ENCODE results near the gene ZNF710. TPM values are rescaled to one million over a fixed set of nuclear protein-coding genes. Genes with fewer than 3 reads are reported as not detected.

The ZNF710 gene
- total RNA-seq, 1 donor from 2014 or later, result 45.5 TPM

- peaks cover 6% of the 10 kb centered on the region for H3K9me3 Mint-ChIP-seq
- no peak overlapping the region for H3K27ac Mint-ChIP-seq
- DNase-seq (no peak), ATAC-seq (ENCODE audit: low read depth) (no peak)
- ChIA-PET POLR2A (no interaction called here), CTCF (no interaction called here)
- no peak overlapping the region for H3K4me3 Mint-ChIP-seq
- H3K4me1 Mint-ChIP-seq, result peaks cover 3% of the 10 kb centered on the region
- H3K36me3 Mint-ChIP-seq (ENCODE audit: low read depth), result no peaks in the 10 kb centered on the region
- intact Hi-C loops (cut with micrococcal nuclease), result no loop called here
- peaks cover 1% of the 10 kb centered on the region for H3K27me3 Mint-ChIP-seq
- TF ChIP-seq CTCF (IDR thresholded peaks at IDR 0.05), result no peak
Observed at GRCh38 chr15:89980896-89981295, 20.2 kb upstream of the ZNF710 start.

- no peak overlapping the region for H3K4me3 Mint-ChIP-seq
- H3K36me3 Mint-ChIP-seq (ENCODE audit: low read depth), result no peaks in the 10 kb centered on the region
- intact Hi-C loops (cut with micrococcal nuclease), result no loop called here
- peaks cover 6% of the 10 kb centered on the region for H3K9me3 Mint-ChIP-seq
- POLR2A ChIA-PET, result no interaction called here
- CTCF ChIA-PET, result no interaction called here
- no peak for ATAC-seq (ENCODE audit: low read depth)
- H3K4me1 Mint-ChIP-seq, result no peaks in the 10 kb centered on the region
- TF ChIP-seq CTCF (IDR thresholded peaks at IDR 0.05), result no peak
- no peak for DNase-seq
- no peak overlapping the region for H3K27ac Mint-ChIP-seq
- H3K27me3 Mint-ChIP-seq, result peaks cover 1% of the 10 kb centered on the region
Observed at GRCh38 chr15:89982315-89983055, 18.6 kb upstream of the ZNF710 start.

- no peak overlapping the region for H3K4me3 Mint-ChIP-seq
- no peak overlapping the region for H3K27ac Mint-ChIP-seq
- H3K4me1 Mint-ChIP-seq, result no peaks in the 10 kb centered on the region
- intact Hi-C loops (cut with micrococcal nuclease), result no loop called here
- peaks cover 1% of the 10 kb centered on the region for H3K27me3 Mint-ChIP-seq
- H3K9me3 Mint-ChIP-seq, result peaks cover 6% of the 10 kb centered on the region
- ChIA-PET POLR2A (no interaction called here), CTCF (interaction anchor here (1.0 kb wide), 1 partner anchor 9 kb away, joined by 3 read pairs; no protein-coding TSS in a partner anchor)
- DNase-seq (no peak), ATAC-seq (ENCODE audit: low read depth) (no peak)
- no peak for TF ChIP-seq CTCF (IDR thresholded peaks at IDR 0.05)
- no peaks in the 10 kb centered on the region for H3K36me3 Mint-ChIP-seq (ENCODE audit: low read depth)
Observed at GRCh38 chr15:89984001-89984400, 17.1 kb upstream of the ZNF710 start.

DNA sequence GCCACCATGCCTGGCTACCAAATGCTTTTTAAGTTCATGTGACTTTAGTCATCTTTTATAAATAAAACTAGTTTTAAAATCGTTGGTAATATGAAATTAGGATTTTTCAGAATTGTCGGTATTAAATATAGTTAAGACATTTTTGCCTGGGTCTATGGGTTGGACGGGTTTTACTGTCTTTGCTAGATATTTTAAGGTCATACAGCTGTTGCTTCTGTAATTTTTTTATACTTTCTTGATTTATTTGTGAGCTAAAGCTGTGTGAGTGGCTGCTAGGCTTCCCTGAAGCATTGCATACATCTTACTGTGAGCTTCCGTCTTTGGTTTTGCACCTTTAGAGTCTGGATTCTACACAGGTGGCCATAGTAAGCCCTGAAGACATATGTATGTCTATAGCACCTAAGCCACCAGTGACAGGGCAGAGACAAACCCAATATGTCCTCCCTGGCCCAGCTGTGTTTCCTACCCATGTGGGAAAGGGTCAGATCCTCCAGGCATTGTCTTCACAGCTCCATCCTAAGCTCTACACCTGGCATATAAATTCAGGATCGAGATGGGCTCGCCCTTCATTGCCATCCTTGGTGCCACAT is 16.6 kb upstream of the ZNF710 start:
- ChIA-PET POLR2A (no interaction called here), CTCF (interaction anchor here (1.0 kb wide), 1 partner anchor 9 kb away, joined by 3 read pairs; no protein-coding TSS in a partner anchor)
- TF ChIP-seq CTCF (IDR thresholded peaks at IDR 0.05), result no peak
- intact Hi-C loops (cut with micrococcal nuclease), result no loop called here
- Mint-ChIP-seq H3K27ac (no peak overlapping the region), H3K36me3 (ENCODE audit: low read depth) (no peaks in the 10 kb centered on the region), H3K4me3 (no peak overlapping the region), H3K9me3 (peaks cover 6% of the 10 kb centered on the region), H3K4me1 (no peaks in the 10 kb centered on the region), H3K27me3 (peaks cover 1% of the 10 kb centered on the region)
- no peak for DNase-seq
- no peak for ATAC-seq (ENCODE audit: low read depth)

GRCh38 chr15:89985111-89985510 is 16.0 kb upstream of the ZNF710 start:
- no peaks in the 10 kb centered on the region for H3K4me1 Mint-ChIP-seq
- H3K36me3 Mint-ChIP-seq (ENCODE audit: low read depth), result no peaks in the 10 kb centered on the region
- H3K4me3 Mint-ChIP-seq, result no peak overlapping the region
- ChIA-PET CTCF (no interaction called here), POLR2A (no interaction called here)
- no peak for DNase-seq
- intact Hi-C loops (cut with micrococcal nuclease), result no loop called here
- ATAC-seq (ENCODE audit: low read depth), result no peak
- no peaks in the 10 kb centered on the region for H3K27me3 Mint-ChIP-seq
- H3K27ac Mint-ChIP-seq, result no peak overlapping the region
- H3K9me3 Mint-ChIP-seq, result peaks cover 6% of the 10 kb centered on the region
- no peak for TF ChIP-seq CTCF (IDR thresholded peaks at IDR 0.05)

Data from activated B cell treated with CpG ODN at 0.5 μM for 24 hours (primary cell).